A549 (cell line): ENCODE measurements around the gene SORBS1.

ENCODE experiments used
- CBX8 ChIP-seq: fragments of 200-600 bp; sonication (generic); IDR thresholded peaks from 2 replicates; pipeline ENCODE4 v1.6.1; 2016
- ESRRA ChIP-seq: fragments of 150-350 bp; IDR thresholded peaks from 2 replicates; pipeline ENCODE4 v1.6.1; 2014; ENCODE audit warnings: mild to moderate bottlenecking, low read length, borderline replicate concordance
- POLR2A ChIP-seq: IDR thresholded peaks from 2 replicates; pipeline ENCODE4 v1.6.1; 2012; ENCODE audit warnings: mild to moderate bottlenecking, low read length
- RNF2 ChIP-seq: fragments of 200-600 bp; sonication (generic); IDR thresholded peaks from 2 replicates; pipeline ENCODE4 v1.6.1; 2016; ENCODE audit warnings: low read depth, mild to moderate bottlenecking, antibody characterized with exemption, moderate library complexity, borderline replicate concordance
- TF ChIP-seq, protein P1 (sequence below): fragments of >200 bp; sonication (Bioruptor Twin); formaldehyde crosslinking; IDR thresholded peaks from 3 replicates; pipeline ENCODE4 v1.5.1; 2016
- TF ChIP-seq, protein P2 (sequence below): fragments of 200-600 bp; sonication (generic); IDR thresholded peaks from 2 replicates; pipeline ENCODE4 v1.6.1; 2016; ENCODE audit warnings: antibody characterized with exemption, mild to moderate bottlenecking, moderate library complexity
- TF ChIP-seq, protein P3 (sequence below): fragments of >200 bp; sonication (Bioruptor Twin); formaldehyde crosslinking; IDR thresholded peaks from 3 replicates; pipeline ENCODE4 v1.6.1; 2016

DNA sequence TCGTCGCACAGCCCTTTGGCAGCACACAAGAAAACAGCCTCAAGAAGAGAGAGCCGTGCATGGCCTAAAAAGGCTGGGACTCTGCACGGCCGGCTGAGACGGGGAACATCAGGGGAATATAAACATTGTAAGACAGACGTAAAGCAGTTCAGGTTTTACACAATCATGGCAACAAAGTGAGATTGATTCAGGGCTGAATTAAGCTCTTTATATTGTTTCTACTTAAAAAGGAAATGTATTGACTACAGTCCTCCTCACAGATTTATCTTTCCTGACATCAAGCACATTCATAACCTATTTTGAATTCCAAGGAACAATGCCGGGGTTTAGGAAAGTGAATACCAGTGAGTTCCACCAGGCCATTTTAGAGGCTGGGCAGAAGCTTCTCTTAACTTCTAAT lies 25.2 kb downstream of the SORBS1 start:
- TF ChIP-seq CBX8 (no peak), POLR2A (no peak), ESRRA (no peak), RNF2 (no peak)
- TF ChIP-seq, protein P1, sequence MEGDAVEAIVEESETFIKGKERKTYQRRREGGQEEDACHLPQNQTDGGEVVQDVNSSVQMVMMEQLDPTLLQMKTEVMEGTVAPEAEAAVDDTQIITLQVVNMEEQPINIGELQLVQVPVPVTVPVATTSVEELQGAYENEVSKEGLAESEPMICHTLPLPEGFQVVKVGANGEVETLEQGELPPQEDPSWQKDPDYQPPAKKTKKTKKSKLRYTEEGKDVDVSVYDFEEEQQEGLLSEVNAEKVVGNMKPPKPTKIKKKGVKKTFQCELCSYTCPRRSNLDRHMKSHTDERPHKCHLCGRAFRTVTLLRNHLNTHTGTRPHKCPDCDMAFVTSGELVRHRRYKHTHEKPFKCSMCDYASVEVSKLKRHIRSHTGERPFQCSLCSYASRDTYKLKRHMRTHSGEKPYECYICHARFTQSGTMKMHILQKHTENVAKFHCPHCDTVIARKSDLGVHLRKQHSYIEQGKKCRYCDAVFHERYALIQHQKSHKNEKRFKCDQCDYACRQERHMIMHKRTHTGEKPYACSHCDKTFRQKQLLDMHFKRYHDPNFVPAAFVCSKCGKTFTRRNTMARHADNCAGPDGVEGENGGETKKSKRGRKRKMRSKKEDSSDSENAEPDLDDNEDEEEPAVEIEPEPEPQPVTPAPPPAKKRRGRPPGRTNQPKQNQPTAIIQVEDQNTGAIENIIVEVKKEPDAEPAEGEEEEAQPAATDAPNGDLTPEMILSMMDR, result no peak
- TF ChIP-seq, protein P2, sequence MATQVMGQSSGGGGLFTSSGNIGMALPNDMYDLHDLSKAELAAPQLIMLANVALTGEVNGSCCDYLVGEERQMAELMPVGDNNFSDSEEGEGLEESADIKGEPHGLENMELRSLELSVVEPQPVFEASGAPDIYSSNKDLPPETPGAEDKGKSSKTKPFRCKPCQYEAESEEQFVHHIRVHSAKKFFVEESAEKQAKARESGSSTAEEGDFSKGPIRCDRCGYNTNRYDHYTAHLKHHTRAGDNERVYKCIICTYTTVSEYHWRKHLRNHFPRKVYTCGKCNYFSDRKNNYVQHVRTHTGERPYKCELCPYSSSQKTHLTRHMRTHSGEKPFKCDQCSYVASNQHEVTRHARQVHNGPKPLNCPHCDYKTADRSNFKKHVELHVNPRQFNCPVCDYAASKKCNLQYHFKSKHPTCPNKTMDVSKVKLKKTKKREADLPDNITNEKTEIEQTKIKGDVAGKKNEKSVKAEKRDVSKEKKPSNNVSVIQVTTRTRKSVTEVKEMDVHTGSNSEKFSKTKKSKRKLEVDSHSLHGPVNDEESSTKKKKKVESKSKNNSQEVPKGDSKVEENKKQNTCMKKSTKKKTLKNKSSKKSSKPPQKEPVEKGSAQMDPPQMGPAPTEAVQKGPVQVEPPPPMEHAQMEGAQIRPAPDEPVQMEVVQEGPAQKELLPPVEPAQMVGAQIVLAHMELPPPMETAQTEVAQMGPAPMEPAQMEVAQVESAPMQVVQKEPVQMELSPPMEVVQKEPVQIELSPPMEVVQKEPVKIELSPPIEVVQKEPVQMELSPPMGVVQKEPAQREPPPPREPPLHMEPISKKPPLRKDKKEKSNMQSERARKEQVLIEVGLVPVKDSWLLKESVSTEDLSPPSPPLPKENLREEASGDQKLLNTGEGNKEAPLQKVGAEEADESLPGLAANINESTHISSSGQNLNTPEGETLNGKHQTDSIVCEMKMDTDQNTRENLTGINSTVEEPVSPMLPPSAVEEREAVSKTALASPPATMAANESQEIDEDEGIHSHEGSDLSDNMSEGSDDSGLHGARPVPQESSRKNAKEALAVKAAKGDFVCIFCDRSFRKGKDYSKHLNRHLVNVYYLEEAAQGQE, result no peak
- TF ChIP-seq, protein P3, sequence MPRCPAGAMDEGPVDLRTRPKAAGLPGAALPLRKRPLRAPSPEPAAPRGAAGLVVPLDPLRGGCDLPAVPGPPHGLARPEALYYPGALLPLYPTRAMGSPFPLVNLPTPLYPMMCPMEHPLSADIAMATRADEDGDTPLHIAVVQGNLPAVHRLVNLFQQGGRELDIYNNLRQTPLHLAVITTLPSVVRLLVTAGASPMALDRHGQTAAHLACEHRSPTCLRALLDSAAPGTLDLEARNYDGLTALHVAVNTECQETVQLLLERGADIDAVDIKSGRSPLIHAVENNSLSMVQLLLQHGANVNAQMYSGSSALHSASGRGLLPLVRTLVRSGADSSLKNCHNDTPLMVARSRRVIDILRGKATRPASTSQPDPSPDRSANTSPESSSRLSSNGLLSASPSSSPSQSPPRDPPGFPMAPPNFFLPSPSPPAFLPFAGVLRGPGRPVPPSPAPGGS, result no peak
